NCI-H2081 treated with DMSO at 0.1 percent for 48 hours (cell line): ENCODE results near the gene TMBIM4.

Source experiments
- DNase-seq: peaks from one replicate; lab custom pipeline; 2025; lab: John Stamatoyannopoulos, UW

Gene TMBIM4

GRCh38 chr12:66140731-66141130 lies 29.1 kb downstream of the TMBIM4 start:
- DNase-seq = no peak

- DNase-seq = no peak
Observed at GRCh38 chr12:66139328-66139727, 30.5 kb downstream of the TMBIM4 start.

- DNase-seq = no peak
Observed at GRCh38 chr12:66137937-66138336, 31.9 kb downstream of the TMBIM4 start.

- no peak for DNase-seq
Observed at GRCh38 chr12:66132408-66132807, 37.4 kb downstream of the TMBIM4 start.

GRCh38 chr12:66131067-66131688 lies 38.6 kb downstream of the TMBIM4 start:
- no peak for DNase-seq

- DNase-seq = peak; percentile 62
Observed at GRCh38 chr12:66130267-66131066, 39.3 kb downstream of the TMBIM4 start, which contains the start of gene LLPH. Gene LLPH (minus strand): TSS chr12:66130750. CDS start chr12:66129106, 1,644 bp downstream.

- DNase-seq = no peak
Observed at GRCh38 chr12:66129934-66130266, 39.9 kb downstream of the TMBIM4 start.

GRCh38 chr12:66127650-66128049 lies 42.1 kb downstream of the TMBIM4 start:
- DNase-seq = no peak

GRCh38 chr12:66120477-66120876 lies 49.3 kb downstream of the TMBIM4 start:
- no peak for DNase-seq

- DNase-seq = no peak
Observed at GRCh38 chr12:66119870-66120241, 49.9 kb downstream of the TMBIM4 start.

- no peak for DNase-seq
Observed at GRCh38 chr12:66119229-66119869, 50.4 kb downstream of the TMBIM4 start.

- DNase-seq = no peak
Observed at GRCh38 chr12:66118240-66118891, 51.4 kb downstream of the TMBIM4 start.

GRCh38 chr12:66117242-66117641 lies 52.6 kb downstream of the TMBIM4 start:
- DNase-seq = no peak

- DNase-seq = no peak
Observed at GRCh38 chr12:66115071-66115600, 54.7 kb downstream of the TMBIM4 start.

- DNase-seq = no peak
Observed at GRCh38 chr12:66113471-66113870, 56.3 kb downstream of the TMBIM4 start.

GRCh38 chr12:66111605-66112004 lies 58.2 kb downstream of the TMBIM4 start:
- no peak for DNase-seq

- DNase-seq = no peak
Observed at GRCh38 chr12:66109056-66109455, 60.7 kb downstream of the TMBIM4 start.

- no peak for DNase-seq
Observed at GRCh38 chr12:66108386-66108785, 61.4 kb downstream of the TMBIM4 start.

GRCh38 chr12:66107451-66107915 lies 62.3 kb downstream of the TMBIM4 start:
- peak; percentile 16 for DNase-seq

- no peak for DNase-seq
Observed at GRCh38 chr12:66103016-66103913, 66.5 kb downstream of the TMBIM4 start.

- DNase-seq = no peak
Observed at GRCh38 chr12:66092559-66093269, 77.1 kb downstream of the TMBIM4 start.
